PC-3 (cell line): ENCODE data around the gene RETREG2. TPM values are rescaled to one million over a fixed set of nuclear protein-coding genes. Genes with fewer than 3 reads are reported as not detected.
A peak's percentile ranks its signal among the peaks of the same experiment; 100 is the strongest.

ENCODE experiments used
- ATAC-seq: fragments of 200-7000 bp; cut with Tn5 transposase; 2 replicates; pipeline ENCODE4 v1.9.1; 2020; ENCODE audit warnings: mild to moderate bottlenecking, moderate library complexity
- BruUV-seq: library from RNA; stranded (reverse); fragments of 400-500 nt; replicated peaks from 2 replicates; lab custom pipeline; 2021; lab: Mats Ljungman, UMichigan
- CTCF ChIA-PET: fragments of 300-600 bp; sonication (Branson Sonifier 250); formaldehyde crosslinking; loops from one replicate; lab custom pipeline; 2022; ENCODE audit warnings: antibody characterized with exemption; lab: Charles Lee
- POLR2A ChIA-PET: fragments of 300-600 bp; sonication (Branson Sonifier 250); formaldehyde crosslinking; loops from one replicate; lab custom pipeline; 2022; ENCODE audit warnings: antibody characterized with exemption; ENCODE audit not compliant: unreplicated experiment; lab: Charles Lee
- DNase-seq: peaks from one replicate; pipeline ENCODE4 v3.0.0-alpha.2; 2015
- H2AFZ ChIP-seq: fragments of 300-600 bp; sonication (generic); 2 replicates; pipeline ENCODE4 v1.6.0; 2016; ENCODE audit warnings: antibody characterized with exemption, low read length
- H3F3A ChIP-seq: fragments of 300-600 bp; sonication (generic); one replicate; pipeline ENCODE4 v1.6.0; 2017; ENCODE audit warnings: antibody characterized with exemption, low read length, control low read depth, mild to moderate bottlenecking; ENCODE audit not compliant: unreplicated experiment
- H3K27ac ChIP-seq: fragments of 300-600 bp; sonication (generic); 2 replicates; pipeline ENCODE4 v1.5.1; 2016; ENCODE audit warnings: mild to moderate bottlenecking, low read length
- H3K27me3 ChIP-seq: fragments of 300-600 bp; sonication (generic); 2 replicates; pipeline ENCODE4 v1.6.1; 2016; ENCODE audit warnings: low read length, mixed read lengths
- H3K36me3 ChIP-seq: fragments of 300-600 bp; sonication (generic); 2 replicates; pipeline ENCODE4 v1.6.1; 2016; ENCODE audit warnings: low read depth, mixed run types, low read length, mixed read lengths
- H3K4me1 ChIP-seq: fragments of 300-600 bp; sonication (generic); 2 replicates; pipeline ENCODE4 v1.5.1; 2016; ENCODE audit warnings: low read length; ENCODE audit not compliant: insufficient read depth
- H3K4me2 ChIP-seq: fragments of 300-600 bp; sonication (generic); 2 replicates; pipeline ENCODE4 v1.6.0; 2016; ENCODE audit warnings: low read length
- H3K4me3 ChIP-seq: fragments of 300-600 bp; sonication (generic); 2 replicates; pipeline ENCODE4 v1.5.1; 2016; ENCODE audit warnings: mild to moderate bottlenecking, low read length, mixed read lengths
- H3K79me2 ChIP-seq: fragments of 300-600 bp; sonication (generic); 2 replicates; pipeline ENCODE4 v1.6.1; 2017; ENCODE audit warnings: low read length, mixed read lengths
- H3K9ac ChIP-seq: fragments of 300-600 bp; sonication (generic); 2 replicates; pipeline ENCODE4 v1.6.0; 2016; ENCODE audit warnings: mild to moderate bottlenecking, low read length
- H3K9me2 ChIP-seq: fragments of 300-600 bp; sonication (generic); replicated peaks from 2 replicates; pipeline ENCODE4 v1.6.1; 2016; ENCODE audit warnings: mixed run types, low read length, mixed read lengths
- H3K9me3 ChIP-seq: fragments of 300-600 bp; sonication (generic); 2 replicates; pipeline ENCODE4 v1.6.1; 2016; ENCODE audit warnings: low read length, mixed read lengths
- H4K20me1 ChIP-seq: fragments of 300-600 bp; sonication (generic); 2 replicates; pipeline ENCODE4 v1.6.1; 2016; ENCODE audit warnings: low read length, mixed read lengths
- EZH2 ChIP-seq: fragments of 300-600 bp; sonication (generic); IDR thresholded peaks from one replicate; pipeline ENCODE4 v1.6.1; 2017; ENCODE audit warnings: antibody characterized with exemption, mild to moderate bottlenecking, low read length; ENCODE audit not compliant: unreplicated experiment
- EZH2phosphoT487 ChIP-seq: fragments of 300-600 bp; sonication (generic); IDR thresholded peaks from 2 replicates; pipeline ENCODE4 v1.6.1; 2018; ENCODE audit warnings: mild to moderate bottlenecking, antibody characterized with exemption, low read length, borderline replicate concordance
- intact Hi-C: fragments of 100-400 bp; cut with micrococcal nuclease; formaldehyde crosslinking; loops from 2 replicates; pipeline ENCODE4 v1.9.0; 2023
- total RNA-seq: library from RNA; depleted of rRNA; stranded (reverse); fragments of >200 nt; gene quantifications from 2 replicates; pipeline ENCODE4 v1.2.3, GENCODE V29; 2014
- TF ChIP-seq, protein P1 (sequence below): fragments of 300-600 bp; sonication (generic); conservative IDR thresholded peaks from 2 replicates; pipeline ENCODE4 v1.5.1; 2017; ENCODE audit warnings: antibody characterized with exemption, low read depth, mild to moderate bottlenecking, low read length

Gene RETREG2
- total RNA-seq, 1 experiment from 2014 or later, result 61.0 TPM

DNA sequence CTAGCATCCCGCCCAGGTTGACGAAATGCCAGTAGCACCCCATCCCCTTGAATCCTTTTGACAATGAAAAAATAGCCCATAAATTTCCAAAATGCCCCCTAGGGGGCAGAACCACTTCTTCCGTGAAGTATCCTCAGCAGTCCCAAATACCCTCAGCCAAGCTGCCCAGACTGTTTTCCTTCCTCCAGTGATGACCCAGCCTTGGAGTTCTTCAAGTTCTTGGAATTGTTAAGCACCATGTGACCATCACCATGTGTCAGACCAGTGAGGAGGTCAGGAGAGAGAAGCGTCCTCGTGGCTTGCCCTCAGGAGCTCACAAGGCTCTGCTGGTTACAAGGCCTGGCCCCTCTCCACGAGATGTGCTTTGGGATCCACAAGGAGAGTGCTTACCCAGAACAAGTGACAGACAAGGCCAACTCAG lies 6.8 kb upstream of the RETREG2 start:
- Histone ChIP-seq H4K20me1 (no peaks in the 10 kb centered on the region), H3K9me2 (no peaks in the 10 kb centered on the region), H3K4me2 (no peak overlapping the region), H3K9ac (no peak overlapping the region), H3K27ac (no peak overlapping the region), H3K9me3 (no peaks in the 10 kb centered on the region), H3K4me1 (peaks cover 7% of the 10 kb centered on the region), H3K4me3 (no peak overlapping the region), H3K79me2 (peaks cover 20% of the 10 kb centered on the region), H2AFZ (no peak overlapping the region), H3K27me3 (no peaks in the 10 kb centered on the region), H3K36me3 (peaks cover 11% of the 10 kb centered on the region; the same call in 1 of the 2 replicates), H3F3A (no peaks in the 10 kb centered on the region)
- DNase-seq (peak; percentile 75), ATAC-seq (peak; percentile 61)
- POLR2A ChIA-PET, result no interaction called here
- no TSS peak for BruUV-seq
- CTCF ChIA-PET, result no interaction called here
- no peak for TF ChIP-seq EZH2
- TF ChIP-seq, protein P1, sequence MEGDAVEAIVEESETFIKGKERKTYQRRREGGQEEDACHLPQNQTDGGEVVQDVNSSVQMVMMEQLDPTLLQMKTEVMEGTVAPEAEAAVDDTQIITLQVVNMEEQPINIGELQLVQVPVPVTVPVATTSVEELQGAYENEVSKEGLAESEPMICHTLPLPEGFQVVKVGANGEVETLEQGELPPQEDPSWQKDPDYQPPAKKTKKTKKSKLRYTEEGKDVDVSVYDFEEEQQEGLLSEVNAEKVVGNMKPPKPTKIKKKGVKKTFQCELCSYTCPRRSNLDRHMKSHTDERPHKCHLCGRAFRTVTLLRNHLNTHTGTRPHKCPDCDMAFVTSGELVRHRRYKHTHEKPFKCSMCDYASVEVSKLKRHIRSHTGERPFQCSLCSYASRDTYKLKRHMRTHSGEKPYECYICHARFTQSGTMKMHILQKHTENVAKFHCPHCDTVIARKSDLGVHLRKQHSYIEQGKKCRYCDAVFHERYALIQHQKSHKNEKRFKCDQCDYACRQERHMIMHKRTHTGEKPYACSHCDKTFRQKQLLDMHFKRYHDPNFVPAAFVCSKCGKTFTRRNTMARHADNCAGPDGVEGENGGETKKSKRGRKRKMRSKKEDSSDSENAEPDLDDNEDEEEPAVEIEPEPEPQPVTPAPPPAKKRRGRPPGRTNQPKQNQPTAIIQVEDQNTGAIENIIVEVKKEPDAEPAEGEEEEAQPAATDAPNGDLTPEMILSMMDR, result peak; percentile 82
- intact Hi-C loops, result loop anchor here (1.0 kb wide), 1 partner anchor 11 kb away; the partner anchor contains the start of gene NHEJ1

DNA sequence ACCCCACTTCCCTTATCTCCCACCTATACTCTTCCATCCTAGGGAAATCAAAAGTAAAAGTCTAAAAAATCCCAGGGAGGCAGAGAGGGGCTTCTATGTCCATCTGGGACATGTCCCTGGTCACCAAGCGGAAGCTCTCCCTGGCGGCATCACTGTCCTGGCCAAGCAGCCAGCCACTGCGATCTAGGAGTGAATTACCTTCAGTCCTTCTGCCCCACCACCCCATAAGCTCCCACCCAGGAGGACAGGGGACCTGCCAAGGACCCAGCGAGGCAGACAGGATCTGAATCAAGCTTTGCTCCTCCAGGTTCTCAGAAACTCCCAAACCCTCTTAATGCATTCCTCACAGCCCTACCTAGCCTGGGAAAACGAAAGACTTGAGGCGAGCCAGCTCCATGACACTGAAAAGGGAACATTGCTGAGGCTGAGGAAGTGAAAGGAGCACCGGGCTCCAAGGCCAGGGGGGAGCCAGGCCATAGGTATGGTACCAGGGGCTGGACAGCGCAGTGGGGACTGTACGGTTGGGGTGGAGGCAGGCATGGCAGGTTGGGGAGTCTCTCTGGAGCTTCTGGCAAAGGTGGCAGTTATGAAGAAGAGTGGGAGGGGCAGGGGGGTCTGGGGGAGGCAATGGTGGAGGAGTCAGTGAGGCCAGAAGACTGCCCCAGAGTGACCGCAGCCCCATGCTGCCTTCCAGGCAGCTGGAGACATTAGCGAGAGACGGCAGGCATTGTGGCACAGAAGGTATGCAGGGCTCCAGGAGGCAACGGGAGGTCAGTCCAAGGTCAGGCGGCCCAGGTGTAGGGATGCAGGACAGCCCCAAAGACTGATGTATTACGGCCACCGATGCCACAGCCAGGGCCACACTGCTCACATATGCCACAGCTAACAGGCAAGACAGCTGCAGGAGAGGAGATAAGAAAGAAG lies 5.6 kb upstream of the RETREG2 start:
- CTCF ChIA-PET, result no interaction called here

More for the DNA sequence above, 5.6 kb upstream of the RETREG2 start:
- no TSS peak for BruUV-seq
- no peak overlapping the region for H3K4me2 ChIP-seq
- H3K9me2 ChIP-seq, result no peaks in the 10 kb centered on the region
- peaks cover 11% of the 10 kb centered on the region; the same call in 1 of the 2 replicates for H3K36me3 ChIP-seq
- intact Hi-C loops, result no loop called here
- no peak overlapping the region for H3K4me3 ChIP-seq
- peaks cover 4% of the 10 kb centered on the region for H3F3A ChIP-seq
- H3K79me2 ChIP-seq, result peaks cover 24% of the 10 kb centered on the region
- H3K27ac ChIP-seq, result no peak overlapping the region
- no peak overlapping the region for H3K9ac ChIP-seq
- TF ChIP-seq EZH2phosphoT487 (no peak), EZH2 (no peak)
- TF ChIP-seq, protein P1, result no peak
- ATAC-seq, result no peak
- no peak for DNase-seq
- POLR2A ChIA-PET, result no interaction called here
- no peaks in the 10 kb centered on the region for H3K27me3 ChIP-seq
- no peaks in the 10 kb centered on the region for H4K20me1 ChIP-seq
- no peaks in the 10 kb centered on the region for H3K9me3 ChIP-seq
- peaks cover 12% of the 10 kb centered on the region for H3K4me1 ChIP-seq
- H2AFZ ChIP-seq, result no peak overlapping the region
